K562 (cell line): ENCODE results near the gene GDF7. TPM values are rescaled to one million over a fixed set of nuclear protein-coding genes. Genes with fewer than 3 reads are reported as not detected.

Source experiments
- ATAC-seq: fragments of 200-7000 bp; cut with Tn5 transposase; 3 replicates; pipeline ENCODE4 v1.9.1; 2020; ENCODE audit warnings: moderate library complexity
- BruUV-seq: library from RNA; stranded (reverse); fragments of 400-500 nt; replicated peaks from 2 replicates; lab custom pipeline; 2021; lab: Mats Ljungman, UMichigan
- CTCF ChIA-PET: fragments of 300-600 bp; formaldehyde crosslinking; extraction: SDS; loops from one replicate; lab custom pipeline; 2021; ENCODE audit warnings: low intra/inter-chr PET ratio; lab: Yijun Ruan, JAX
- POLR2A ChIA-PET: fragments of 300-600, 350-650 bp; sonication (Branson Sonifier 250); formaldehyde crosslinking; extraction: SDS; loops from one replicate; lab custom pipeline; 2021; ENCODE audit warnings: antibody characterized with exemption, inconsistent platforms; lab: Yijun Ruan, JAX
- DNase-seq, 4 experiments: peaks; one replicate each; pipeline versions ENCODE4 v3.0.0 to v3.0.0-alpha.2; 2011 to 2018; ENCODE audit warnings: low spot score in 3 of 4, mixed read lengths in 3 of 4; ENCODE audit errors: extremely low read depth in 1 of 4
- FAIRE-seq: peaks from 2 replicates; lab custom pipeline; 2011; peaks lifted over from hg19 to GRCh38; lab: Jason Lieb, UNC
- H2AFZ ChIP-seq: 2 replicates; pipeline ENCODE4 v1.6.0; 2011; ENCODE audit warnings: low read depth, low read length, control low read depth, inconsistent platforms
- H3K27ac ChIP-seq: fragments of 200-600 bp; 3 replicates; pipeline ENCODE4 v1.8.0; 2011; ENCODE audit warnings: low read depth, mild to moderate bottlenecking, control low read depth, inconsistent platforms, low read length, moderate library complexity, mixed read lengths; ENCODE audit errors: extremely low read depth
- H3K27me3 ChIP-seq, 2 experiments: fragments of 300-600 bp in 1 of 2; 2 replicates in 1 of 2; 3 replicates in 1 of 2; pipeline versions ENCODE4 v1.6.0 to v1.8.0; 2011; ENCODE audit warnings: inconsistent platforms in 2 of 2, low read length in 2 of 2, mild to moderate bottlenecking in 1 of 2, mixed read lengths in 1 of 2, moderate library complexity in 1 of 2; ENCODE audit not compliant: control insufficient read depth in 2 of 2, insufficient read depth in 2 of 2
- H3K36me3 ChIP-seq: fragments of 300-600 bp; 3 replicates; pipeline ENCODE4 v1.8.0; 2011; ENCODE audit warnings: mild to moderate bottlenecking, low read length, inconsistent platforms; ENCODE audit not compliant: control insufficient read depth, insufficient read depth
- H3K4me1 ChIP-seq, 2 experiments: fragments of 200-600 bp in 1 of 2; replicated peaks in 1 of 2; 2 replicates in 1 of 2; 3 replicates in 1 of 2; pipeline versions ENCODE4 v1.5.1 to v1.8.0; 2011; ENCODE audit warnings: inconsistent platforms in 2 of 2, low read length in 2 of 2, mild to moderate bottlenecking in 1 of 2, mixed read lengths in 1 of 2, moderate library complexity in 1 of 2; ENCODE audit not compliant: control insufficient read depth in 2 of 2, insufficient read depth in 2 of 2
- H3K4me2 ChIP-seq: 2 replicates; pipeline ENCODE4 v1.6.1; 2011; ENCODE audit warnings: low read length, control low read depth, inconsistent platforms, mixed read lengths; ENCODE audit not compliant: insufficient read depth
- H3K4me3 ChIP-seq: fragments of 200-600 bp; sonication (generic), shearing (Covaris generic); 2 replicates; pipeline ENCODE4 v1.5.1; 2016; ENCODE audit warnings: control low read depth, inconsistent platforms
- H3K79me2 ChIP-seq: fragments of 200-600 bp; 3 replicates; pipeline ENCODE4 v1.8.0; 2011; ENCODE audit warnings: low read length, inconsistent platforms; ENCODE audit not compliant: control insufficient read depth, insufficient read depth
- H3K9ac ChIP-seq, 2 experiments: 2 replicates each; pipeline versions ENCODE4 v1.6.0 to v1.6.1; 2011; ENCODE audit warnings: low read depth in 2 of 2, low read length in 2 of 2, control low read depth in 1 of 2, inconsistent platforms in 1 of 2, mild to moderate bottlenecking in 1 of 2, mixed read lengths in 1 of 2; ENCODE audit not compliant: insufficient read depth in 1 of 2
- H3K9me1 ChIP-seq: one replicate; pipeline ENCODE4 v1.6.0; 2011; ENCODE audit warnings: inconsistent platforms, mild to moderate bottlenecking, low read length, moderate library complexity; ENCODE audit not compliant: control insufficient read depth, insufficient read depth
- H3K9me3 ChIP-seq: replicated peaks from 2 replicates; pipeline ENCODE4 v1.5.1; 2011; ENCODE audit warnings: low read depth, low read length, inconsistent platforms; ENCODE audit not compliant: control insufficient read depth, insufficient read depth
- H4K20me1 ChIP-seq: replicated peaks from 2 replicates; pipeline ENCODE4 v1.6.1; 2011; ENCODE audit warnings: low read length, inconsistent platforms, mixed read lengths; ENCODE audit not compliant: control insufficient read depth, insufficient read depth
- RAD21 ChIP-seq, 2 experiments: fragments of 250-450 bp in 1 of 2; fragments of 450-650 bp in 1 of 2; sonication (Bioruptor Pico) in 1 of 2; formaldehyde crosslinking in 1 of 2; IDR thresholded peaks in 1 of 2; conservative IDR thresholded peaks in 1 of 2; 2 replicates each; pipeline versions ENCODE4 v1.4.0 to v1.8.0; 2020 to 2022; ENCODE audit warnings: mild to moderate bottlenecking in 2 of 2, moderate library complexity in 1 of 2
- TEAD1 ChIP-seq, 2 experiments: fragments of 450-650 bp in 1 of 2; sonication (generic) in 1 of 2; formaldehyde crosslinking; IDR thresholded peaks; 2 replicates each; pipeline versions ENCODE4 v1.4.0 to v1.8.0; 2020 to 2022; ENCODE audit warnings: mild to moderate bottlenecking in 2 of 2, missing genetic modification reagents in 1 of 2
- WGBS: fragments of 100-300 bp; shearing (Covaris generic); methylation state at CpG from one replicate; pipeline ENCODE4 v1.1.6; 2016; ENCODE audit warnings: low coverage, mixed read lengths; ENCODE audit not compliant: insufficient coverage; ENCODE audit errors: missing lambda C conversion rate; 5-methylcytosine and 5-hydroxymethylcytosine counted together
- in situ Hi-C: fragments of 300-500 bp; cut with MboI; formaldehyde crosslinking; loops from 4 replicates; pipeline ENCODE4 v1.15.0; 2018; ENCODE audit warnings: inconsistent platforms, mixed read lengths
- intact Hi-C: fragments of 100-400 bp; cut with micrococcal nuclease; formaldehyde crosslinking; loops from 2 replicates; pipeline ENCODE4 v1.14.2; 2022
- polyA plus RNA-seq, 8 experiments: library from polyadenylated mRNA; depleted of rRNA in 4 of 8; stranded (reverse) in 5 of 8; unstranded in 3 of 8; fragments of >200 nt; fragmentation: Nextera tagmentation in 2 of 8; fragmentation: Illumina TruSeq in 1 of 8; extraction: Ambion mirVana in 2 of 8; extraction: Trizol in 1 of 8; gene quantifications; 2 replicates each; pipeline versions ENCODE4 v1.2.1 to v1.2.3, GENCODE V29; 2011 to 2014; ENCODE audit warnings: inconsistent platforms in 1 of 8, missing spikeins in 1 of 8
- total RNA-seq, 7 experiments: library from RNA; depleted of rRNA in 6 of 7; stranded (reverse); fragments of >200 nt in 6 of 7; fragmentation: Illumina TruSeq in 2 of 7; extraction: Trizol in 2 of 7; gene quantifications; 2 replicates each; pipeline versions ENCODE4 v1.2.1 to v1.2.3, GENCODE V29; 2011 to 2021; ENCODE audit warnings: low replicate concordance in 1 of 7
- TF ChIP-seq, protein P1 (sequence below), 3 experiments: IDR thresholded peaks in 2 of 3; conservative IDR thresholded peaks in 1 of 3; 2 replicates each; pipeline ENCODE4 v1.5.1; 2011 to 2012; ENCODE audit warnings: low read length in 3 of 3, mild to moderate bottlenecking in 3 of 3, control low read depth in 2 of 3, improper control_type of control experiment in 1 of 3, inconsistent platforms in 1 of 3, low read depth in 1 of 3, mixed read lengths in 1 of 3, moderate library complexity in 1 of 3; ENCODE audit not compliant: insufficient read depth in 2 of 3

The GDF7 gene
- total and polyA plus RNA-seq, 9 of the 15 experiments (the other 6 are each of a cell fraction or from before 2014, with no cell fraction given): 0.01 TPM; not detected in 7

DNA sequence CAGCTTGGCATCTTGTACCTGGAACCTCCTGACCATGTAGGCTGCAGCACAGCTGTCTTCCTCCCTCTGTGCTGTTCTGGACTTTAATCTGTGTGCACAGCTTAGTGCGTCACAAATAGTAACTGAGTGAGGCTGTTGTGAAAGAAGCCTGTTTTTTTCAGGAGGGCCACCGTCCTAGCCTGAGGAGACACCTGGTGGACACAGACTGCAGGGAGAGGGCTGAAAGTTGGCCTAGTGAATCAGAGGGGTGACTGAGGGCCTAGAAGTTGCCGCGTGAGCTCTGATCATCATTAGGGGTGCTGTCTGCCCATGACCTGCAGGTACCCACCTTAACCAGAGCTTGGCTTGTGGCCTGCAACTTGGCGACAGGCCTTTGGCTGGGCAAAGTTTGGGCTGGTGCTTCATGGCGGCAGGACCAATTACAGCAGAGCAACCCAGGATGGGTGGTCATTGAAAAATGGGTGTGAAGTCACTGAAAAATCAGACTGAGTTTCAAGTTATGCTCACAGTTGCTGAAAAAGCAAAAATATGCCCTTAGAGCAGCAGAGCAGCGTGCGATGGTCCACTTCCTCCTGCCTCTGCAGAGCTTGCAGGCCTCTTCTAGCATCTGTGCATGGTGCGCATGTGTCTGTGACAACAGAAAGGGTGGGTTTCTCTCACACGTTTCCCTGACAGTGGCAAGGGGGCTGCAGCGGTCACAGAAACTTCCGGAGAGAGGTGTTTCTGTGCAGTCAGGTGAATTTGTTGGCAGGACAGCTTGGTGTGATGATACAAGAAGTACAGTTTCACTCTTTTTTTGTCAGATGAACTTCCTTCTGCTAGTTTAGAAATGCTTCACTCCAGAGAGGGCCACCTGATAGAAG, 9.6 kb downstream of the GDF7 start:
- no peak overlapping the region; a peak in 1 of 4 replicates for H3K9ac ChIP-seq
- no peaks in the 10 kb centered on the region for H3K36me3 ChIP-seq
- H4K20me1 ChIP-seq: no peaks in the 10 kb centered on the region; the same call in none of the 2 replicates
- H3K27ac ChIP-seq: no peak overlapping the region
- no peaks in the 10 kb centered on the region for H3K9me3 ChIP-seq
- FAIRE-seq (no peak), DNase-seq (no peak), ATAC-seq (peak; percentile 50)
- no TSS peak for BruUV-seq
- in situ Hi-C loops (no loop called here), intact Hi-C loops (no loop called here)
- H2AFZ ChIP-seq: no peak overlapping the region
- 65% methylated on average over 11 of the region's 12 CpGs for WGBS
- peaks cover 9 to 27% of the 10 kb centered on the region in 2 experiments for H3K27me3 ChIP-seq
- H3K9me1 ChIP-seq: no peaks in the 10 kb centered on the region
- TF ChIP-seq RAD21 (CRISPR knock-in tag; conservative IDR thresholded peaks at IDR 0.05 in 1 of 2, IDR thresholded peaks at IDR 0.05 in 1 of 2) (peak in 1 of 2 experiments; percentile 18; a peak in 2 of 4 replicates), TEAD1 (CRISPR knock-in tag; IDR thresholded peaks at IDR 0.05) (no peak)
- TF ChIP-seq, protein P1, sequence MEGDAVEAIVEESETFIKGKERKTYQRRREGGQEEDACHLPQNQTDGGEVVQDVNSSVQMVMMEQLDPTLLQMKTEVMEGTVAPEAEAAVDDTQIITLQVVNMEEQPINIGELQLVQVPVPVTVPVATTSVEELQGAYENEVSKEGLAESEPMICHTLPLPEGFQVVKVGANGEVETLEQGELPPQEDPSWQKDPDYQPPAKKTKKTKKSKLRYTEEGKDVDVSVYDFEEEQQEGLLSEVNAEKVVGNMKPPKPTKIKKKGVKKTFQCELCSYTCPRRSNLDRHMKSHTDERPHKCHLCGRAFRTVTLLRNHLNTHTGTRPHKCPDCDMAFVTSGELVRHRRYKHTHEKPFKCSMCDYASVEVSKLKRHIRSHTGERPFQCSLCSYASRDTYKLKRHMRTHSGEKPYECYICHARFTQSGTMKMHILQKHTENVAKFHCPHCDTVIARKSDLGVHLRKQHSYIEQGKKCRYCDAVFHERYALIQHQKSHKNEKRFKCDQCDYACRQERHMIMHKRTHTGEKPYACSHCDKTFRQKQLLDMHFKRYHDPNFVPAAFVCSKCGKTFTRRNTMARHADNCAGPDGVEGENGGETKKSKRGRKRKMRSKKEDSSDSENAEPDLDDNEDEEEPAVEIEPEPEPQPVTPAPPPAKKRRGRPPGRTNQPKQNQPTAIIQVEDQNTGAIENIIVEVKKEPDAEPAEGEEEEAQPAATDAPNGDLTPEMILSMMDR (IDR thresholded peaks at IDR 0.05 in 2 of 3, conservative IDR thresholded peaks at IDR 0.05 in 1 of 3; ENCODE audit: insufficient read depth in 2 of 3, low read depth in 1 of 3, low read length in 3 of 3): peak; percentile 6 to 26 (median 22); a peak in 1 of 6 replicates
- H3K4me2 ChIP-seq: no peak overlapping the region
- CTCF ChIA-PET: interaction anchor here (2.1 kb wide), 1 partner anchor 15 kb away, joined by 6 read pairs; no protein-coding TSS in a partner anchor
- H3K4me3 ChIP-seq: no peak overlapping the region
- peaks cover 0 to 3% of the 10 kb centered on the region in 2 experiments; a peak in 1 of 5 replicates for H3K4me1 ChIP-seq
- POLR2A ChIA-PET: interaction anchor here (0.6 to 1.6 kb wide), 6 partner anchors 9 to 316 kb away, joined by 3 to 5 read pairs (median 3); partner anchors contain the start of gene GDF7
- H3K79me2 ChIP-seq: no peaks in the 10 kb centered on the region
